ENCODE results near the gene PRPF6.

DNA sequence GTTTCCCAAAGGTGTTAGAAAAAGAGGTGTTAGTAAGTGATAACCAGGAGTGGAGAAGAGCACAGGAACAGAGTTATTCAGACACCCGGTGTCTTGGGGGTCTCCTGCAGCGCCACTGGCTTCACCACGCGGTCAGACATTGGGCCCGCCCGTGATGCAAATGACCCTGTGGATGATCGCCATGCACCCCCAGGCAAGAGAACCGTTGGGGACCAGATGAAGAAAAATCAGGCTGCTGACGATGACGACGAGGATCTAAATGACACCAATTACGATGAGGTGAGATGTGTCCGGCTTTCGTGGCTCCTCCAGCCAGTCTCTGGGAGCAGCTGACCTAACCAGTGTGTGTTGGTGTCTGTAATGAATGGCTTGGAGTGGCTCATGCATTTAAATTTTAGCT, 2.0 kb downstream of the PRPF6 start:
- TF ChIP-seq POLR2A (IDR thresholded peaks at IDR 0.05) = no peak
- TF ChIP-seq CTCF (IDR thresholded peaks at IDR 0.05) = no peak

Measured in body of pancreas (tissue), 4 donors.